Mesenchymal stem cell (in vitro differentiated cells and primary cell): ENCODE data around the gene WDR93.

Experiments used
- DNase-seq: peaks from one replicate; pipeline ENCODE4 v3.0.0-alpha.2; 2013
- H2AFZ ChIP-seq: one replicate; pipeline ENCODE4 v1.6.1; 2013; ENCODE audit warnings: low read depth, mild to moderate bottlenecking, control low read depth, inconsistent platforms, low read length, moderate library complexity
- H2AK5ac ChIP-seq: 2 replicates; pipeline ENCODE4 v1.6.1; 2013; ENCODE audit warnings: low read length, moderate library complexity, mild to moderate bottlenecking, inconsistent platforms; ENCODE audit not compliant: severe bottlenecking
- H2BK120ac ChIP-seq: one replicate; pipeline ENCODE4 v1.6.1; 2013; ENCODE audit warnings: low read depth, mild to moderate bottlenecking, inconsistent platforms, low read length, moderate library complexity
- H2BK12ac ChIP-seq, 2 experiments: one replicate each; pipeline ENCODE4 v1.6.1; 2013; ENCODE audit warnings: inconsistent platforms in 2 of 2, low read length in 2 of 2, mild to moderate bottlenecking in 2 of 2, moderate library complexity in 2 of 2, control low read depth in 1 of 2
- H2BK15ac ChIP-seq: one replicate; pipeline ENCODE4 v1.6.1; 2013; ENCODE audit warnings: mild to moderate bottlenecking, low read depth, inconsistent platforms; ENCODE audit not compliant: poor library complexity, severe bottlenecking
- H2BK5ac ChIP-seq: 2 replicates; pipeline ENCODE4 v1.6.1; 2013; ENCODE audit warnings: low read depth, mild to moderate bottlenecking, low read length, control low read depth, inconsistent platforms; ENCODE audit not compliant: poor library complexity, severe bottlenecking
- H3K14ac ChIP-seq, 2 experiments: one replicate each; pipeline ENCODE4 v1.6.1; 2013; ENCODE audit warnings: inconsistent platforms in 2 of 2, low read length in 2 of 2, control low read depth in 1 of 2, mild to moderate bottlenecking in 1 of 2, moderate library complexity in 1 of 2
- H3K18ac ChIP-seq, 2 experiments: one replicate each; pipeline ENCODE4 v1.6.1; 2013; ENCODE audit warnings: inconsistent platforms in 2 of 2, low read length in 2 of 2, control low read depth in 1 of 2, low read depth in 1 of 2, mild to moderate bottlenecking in 1 of 2
- H3K23ac ChIP-seq, 2 experiments: one replicate each; pipeline ENCODE4 v1.6.1; 2013; ENCODE audit warnings: inconsistent platforms in 2 of 2, low read length in 2 of 2, mild to moderate bottlenecking in 2 of 2, moderate library complexity in 2 of 2, control low read depth in 1 of 2
- H3K27ac ChIP-seq: 2 replicates; pipeline ENCODE4 v1.5.1; 2013; ENCODE audit warnings: mild to moderate bottlenecking, moderate library complexity, low read length, control low read depth, inconsistent platforms; ENCODE audit not compliant: poor library complexity, severe bottlenecking
- H3K27me3 ChIP-seq, 2 experiments: 2 replicates each; pipeline versions ENCODE4 v1.6.1 to v1.7.0; 2013; ENCODE audit warnings: low read length in 2 of 2, mild to moderate bottlenecking in 2 of 2, moderate library complexity in 2 of 2, control low read depth in 1 of 2, inconsistent platforms in 1 of 2; ENCODE audit not compliant: control insufficient read depth in 1 of 2, insufficient read depth in 1 of 2
- H3K36me3 ChIP-seq, 2 experiments: 2 replicates each; pipeline versions ENCODE4 v1.6.1 to v1.7.0; 2013; ENCODE audit warnings: low read length in 2 of 2, control low read depth in 1 of 2, inconsistent platforms in 1 of 2, low read depth in 1 of 2, mild to moderate bottlenecking in 1 of 2; ENCODE audit not compliant: insufficient read depth in 2 of 2, control insufficient read depth in 1 of 2
- H3K4ac ChIP-seq, 2 experiments: one replicate each; pipeline ENCODE4 v1.6.1; 2013; ENCODE audit warnings: inconsistent platforms in 2 of 2, low read length in 2 of 2, mild to moderate bottlenecking in 2 of 2, moderate library complexity in 2 of 2, control low read depth in 1 of 2, low read depth in 1 of 2
- H3K4me1 ChIP-seq: 2 replicates; pipeline ENCODE4 v1.6.1; 2013; ENCODE audit warnings: low read depth, low read length, control low read depth; ENCODE audit not compliant: control insufficient read depth, insufficient read depth
- H3K4me2 ChIP-seq: 2 replicates; pipeline ENCODE4 v1.6.1; 2013; ENCODE audit warnings: low read length, mild to moderate bottlenecking, inconsistent platforms; ENCODE audit not compliant: poor library complexity, severe bottlenecking
- H3K4me3 ChIP-seq, 2 experiments: 2 replicates each; pipeline versions ENCODE4 v1.5.1 to v1.7.0; 2013; ENCODE audit warnings: low read length in 2 of 2, mild to moderate bottlenecking in 2 of 2, control low read depth in 1 of 2, low read depth in 1 of 2; ENCODE audit not compliant: insufficient read depth in 1 of 2
- H3K79me1 ChIP-seq: replicated peaks from 2 replicates; pipeline ENCODE4 v1.6.1; 2013; ENCODE audit warnings: mild to moderate bottlenecking, control low read depth, low read length, inconsistent platforms; ENCODE audit not compliant: poor library complexity, severe bottlenecking
- H3K9ac ChIP-seq: 2 replicates; pipeline ENCODE4 v1.7.0; 2013; ENCODE audit warnings: mild to moderate bottlenecking, low read length, moderate library complexity
- H3K9me3 ChIP-seq: 2 replicates; pipeline ENCODE4 v1.7.0; 2013; ENCODE audit warnings: mild to moderate bottlenecking, low read length; ENCODE audit not compliant: control insufficient read depth
- H4K8ac ChIP-seq: one replicate; pipeline ENCODE4 v1.6.1; 2013; ENCODE audit warnings: inconsistent platforms, mild to moderate bottlenecking, low read length, moderate library complexity
- H4K91ac ChIP-seq: one replicate; pipeline ENCODE4 v1.6.1; 2013; ENCODE audit warnings: mild to moderate bottlenecking, low read length, inconsistent platforms
- WGBS: methylation state at CpG from one replicate; pipeline ENCODE4 v1.1.7; 2013; ENCODE audit warnings: mixed read lengths; 5-methylcytosine and 5-hydroxymethylcytosine counted together

Gene WDR93

GRCh38 chr15:89777782-89778380 is 87.3 kb downstream of the WDR93 start:
- H3K36me3 ChIP-seq, result peaks cover 0 to 5% of the 10 kb centered on the region in 2 experiments
- no peak overlapping the region for H2AFZ ChIP-seq
- no peak overlapping the region for H2BK120ac ChIP-seq
- H3K23ac ChIP-seq, result no peak overlapping the region
- no peak overlapping the region for H2BK12ac ChIP-seq
- H3K4me3 ChIP-seq, result no peak overlapping the region
- WGBS, result 95% methylated on average over 10 of the region's 10 CpGs
- H2AK5ac ChIP-seq, result no peak overlapping the region
- no peak overlapping the region for H3K4ac ChIP-seq
- no peaks in the 10 kb centered on the region for H3K9me3 ChIP-seq
- H2BK15ac ChIP-seq, result no peak overlapping the region
- H3K9ac ChIP-seq, result no peak overlapping the region
- H4K8ac ChIP-seq, result no peak overlapping the region
- no peaks in the 10 kb centered on the region for H3K27me3 ChIP-seq
- no peak overlapping the region for H2BK5ac ChIP-seq
- no peak overlapping the region for H3K4me2 ChIP-seq
- H3K14ac ChIP-seq, result no peak overlapping the region
- no peak overlapping the region for H3K18ac ChIP-seq
- no peak for DNase-seq
- no peaks in the 10 kb centered on the region for H3K79me1 ChIP-seq
- H3K4me1 ChIP-seq, result peaks cover 16% of the 10 kb centered on the region
- H4K91ac ChIP-seq, result no peak overlapping the region
- no peak overlapping the region for H3K27ac ChIP-seq

GRCh38 chr15:89778861-89779260 is 88.2 kb downstream of the WDR93 start:
- Histone ChIP-seq H2BK120ac (no peak overlapping the region), H3K4ac (no peak overlapping the region), H2AK5ac (no peak overlapping the region), H2AFZ (no peak overlapping the region), H2BK12ac (no peak overlapping the region), H3K4me3 (no peak overlapping the region), H3K79me1 (no peaks in the 10 kb centered on the region), H3K27me3 (no peaks in the 10 kb centered on the region), H3K23ac (no peak overlapping the region), H3K9ac (no peak overlapping the region), H3K4me2 (no peak overlapping the region), H3K14ac (no peak overlapping the region), H3K4me1 (peaks cover 16% of the 10 kb centered on the region), H4K8ac (no peak overlapping the region), H3K27ac (no peak overlapping the region), H2BK5ac (no peak overlapping the region), H3K9me3 (no peaks in the 10 kb centered on the region), H3K36me3 (peaks cover 0 to 5% of the 10 kb centered on the region in 2 experiments), H3K18ac (no peak overlapping the region), H2BK15ac (no peak overlapping the region), H4K91ac (no peak overlapping the region)
- WGBS, result 92% methylated on average over 4 of the region's 4 CpGs
- DNase-seq, result no peak

GRCh38 chr15:89780601-89781000 is 90.0 kb downstream of the WDR93 start:
- H3K4ac ChIP-seq, result no peak overlapping the region
- H3K9me3 ChIP-seq, result no peaks in the 10 kb centered on the region
- H3K9ac ChIP-seq, result no peak overlapping the region
- no peak overlapping the region for H2AFZ ChIP-seq
- no peak overlapping the region for H2AK5ac ChIP-seq
- H3K27ac ChIP-seq, result no peak overlapping the region
- no peak overlapping the region for H2BK5ac ChIP-seq
- peaks cover 16% of the 10 kb centered on the region for H3K4me1 ChIP-seq
- no peak overlapping the region for H3K4me2 ChIP-seq
- no peak overlapping the region for H4K91ac ChIP-seq
- no peak overlapping the region for H2BK120ac ChIP-seq
- WGBS, result 89% methylated on average over 6 of the region's 6 CpGs
- H3K36me3 ChIP-seq, result peaks cover 10 to 17% of the 10 kb centered on the region in 2 experiments
- no peak overlapping the region for H3K14ac ChIP-seq
- peak overlapping the region in 1 of 2 experiments; percentile 34 for H3K23ac ChIP-seq
- H3K4me3 ChIP-seq, result no peak overlapping the region
- no peaks in the 10 kb centered on the region for H3K79me1 ChIP-seq
- no peak overlapping the region for H2BK15ac ChIP-seq
- no peak for DNase-seq
- H3K18ac ChIP-seq, result no peak overlapping the region
- no peak overlapping the region for H4K8ac ChIP-seq
- no peaks in the 10 kb centered on the region for H3K27me3 ChIP-seq
- no peak overlapping the region for H2BK12ac ChIP-seq

GRCh38 chr15:89781055-89781454 is 90.4 kb downstream of the WDR93 start:
- Histone ChIP-seq H3K27ac (no peak overlapping the region), H3K4ac (no peak overlapping the region), H3K4me2 (no peak overlapping the region), H2AK5ac (no peak overlapping the region), H3K9ac (no peak overlapping the region), H3K23ac (no peak overlapping the region), H3K4me1 (peaks cover 13% of the 10 kb centered on the region), H3K36me3 (peaks cover 10 to 22% of the 10 kb centered on the region in 2 experiments), H2BK12ac (no peak overlapping the region), H3K4me3 (no peak overlapping the region), H3K9me3 (no peaks in the 10 kb centered on the region), H3K18ac (no peak overlapping the region), H4K8ac (no peak overlapping the region), H3K79me1 (no peaks in the 10 kb centered on the region), H2AFZ (no peak overlapping the region), H2BK15ac (no peak overlapping the region), H3K14ac (no peak overlapping the region), H2BK120ac (no peak overlapping the region), H4K91ac (no peak overlapping the region), H2BK5ac (no peak overlapping the region), H3K27me3 (no peaks in the 10 kb centered on the region)
- WGBS, result 92% methylated on average over 5 of the region's 6 CpGs
- no peak for DNase-seq
